ENCODE data around the gene BORCS5.

DNA sequence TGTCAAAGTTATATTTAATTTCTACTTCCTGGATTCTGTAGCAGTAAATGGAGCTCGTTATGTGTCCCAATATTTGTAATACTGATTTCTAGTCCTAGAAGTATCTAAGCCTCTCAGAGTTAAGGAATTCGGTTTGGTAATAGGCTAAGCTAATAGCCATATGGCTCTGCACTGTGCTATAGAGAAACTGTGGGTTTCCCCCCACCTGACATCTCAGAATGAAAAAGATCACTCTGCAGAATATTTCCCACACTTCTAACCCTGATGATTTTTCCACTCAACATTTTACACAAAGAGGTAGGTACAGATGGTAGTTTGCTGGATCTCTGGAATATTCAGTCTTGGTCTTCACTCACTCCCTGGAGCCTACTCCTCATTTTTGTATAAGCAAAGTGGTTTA is 71.2 kb downstream of the BORCS5 start:
- TF ChIP-seq CTCF (IDR thresholded peaks at IDR 0.05; ENCODE audit: low read length) (no peak), EZH2 (IDR thresholded peaks at IDR 0.05; ENCODE audit: borderline replicate concordance, low read length) (no peak)

All from OCI-LY1 (cell line).